Activated T-helper 1 cell treated with anti-CD3 and anti-CD28 coated beads, Interleukin-2, amount 50 U/mL, for 16 hours (primary cell): Measurements from ENCODE around the gene HOXC11.

Experiments
- DNase-seq, 2 donors: peaks; one replicate each; pipeline ENCODE4 v3.0.0-alpha.2; 2020; ENCODE audit warnings: low read depth in 1 of 2, low spot score in 1 of 2

The HOXC11 gene

DNA sequence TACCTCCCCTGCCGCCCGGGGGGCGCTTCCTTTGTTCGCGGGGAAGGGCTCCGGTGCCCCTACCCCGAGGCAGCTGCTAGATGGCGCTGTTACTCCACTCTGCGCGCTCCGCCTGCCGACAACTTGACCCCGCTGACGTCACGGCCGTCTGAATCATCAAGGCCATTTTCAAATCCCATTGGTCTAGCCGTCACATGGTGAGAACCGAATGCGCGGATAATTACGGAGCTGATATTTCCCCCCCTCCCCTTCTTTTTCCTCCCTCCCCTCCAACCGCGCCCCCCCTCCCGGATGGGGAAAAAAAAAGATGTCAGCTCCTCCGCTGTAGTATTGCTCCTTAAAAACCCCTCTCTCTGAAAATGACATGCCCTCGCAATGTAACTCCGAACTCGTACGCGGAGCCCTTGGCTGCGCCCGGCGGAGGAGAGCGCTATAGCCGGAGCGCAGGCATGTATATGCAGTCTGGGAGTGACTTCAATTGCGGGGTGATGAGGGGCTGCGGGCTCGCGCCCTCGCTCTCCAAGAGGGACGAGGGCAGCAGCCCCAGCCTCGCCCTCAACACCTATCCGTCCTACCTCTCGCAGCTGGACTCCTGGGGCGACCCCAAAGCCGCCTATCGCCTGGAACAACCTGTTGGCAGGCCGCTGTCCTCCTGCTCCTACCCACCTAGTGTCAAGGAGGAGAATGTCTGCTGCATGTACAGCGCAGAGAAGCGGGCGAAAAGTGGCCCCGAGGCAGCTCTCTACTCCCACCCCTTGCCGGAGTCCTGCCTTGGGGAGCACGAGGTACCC lies 12.2 kb downstream of the HOXC11 start, which contains the start of gene HOXC10:
Gene HOXC10 (plus strand): TSS at position 246 of the 791 bp plus-strand sequence. CDS start 114 bp downstream, at position 360.
- peak in 1 of 2 donors; percentile 39 for DNase-seq

GRCh38 chr12:53985692-53985993 lies 12.7 kb downstream of the HOXC11 start:
- no peak for DNase-seq

GRCh38 chr12:53985994-53986685 lies 13.2 kb downstream of the HOXC11 start:
- no peak for DNase-seq

DNA sequence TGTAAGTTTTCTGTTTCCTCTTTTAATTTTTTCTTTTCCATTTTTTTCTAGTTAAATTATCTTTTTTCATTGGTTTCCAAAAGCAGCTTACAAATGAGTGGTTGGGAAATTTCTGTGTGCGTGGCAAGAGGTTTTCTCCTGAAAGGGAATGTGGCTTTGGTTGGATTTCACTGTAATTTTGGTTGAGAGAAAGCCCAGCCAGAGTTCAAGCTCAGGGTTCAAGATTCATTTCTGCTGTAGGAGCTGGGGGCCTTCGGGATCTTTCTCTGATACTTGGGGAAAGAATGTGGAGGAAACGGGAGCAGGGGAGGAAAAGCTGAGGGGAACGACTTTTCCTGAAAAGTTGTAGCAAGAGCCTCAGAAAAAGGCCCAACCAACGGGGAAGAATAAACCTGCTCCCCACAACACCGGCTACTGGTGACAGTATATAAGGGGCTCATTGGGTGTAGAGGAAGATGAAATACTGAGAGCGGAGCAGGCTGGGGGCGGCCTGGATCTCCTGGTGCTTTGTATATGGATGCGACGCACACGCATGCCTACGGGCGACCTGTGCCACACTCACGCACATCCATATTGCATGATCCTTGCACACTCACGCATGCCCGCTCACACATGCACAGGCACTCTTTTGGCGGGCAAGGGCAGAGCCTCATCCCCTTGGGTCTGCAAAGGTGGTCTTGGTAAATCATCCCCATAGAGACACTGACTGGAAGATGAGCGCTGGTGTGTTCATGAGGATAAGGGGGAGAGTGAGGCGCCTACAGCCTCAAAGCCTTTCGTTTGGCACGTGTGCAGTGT lies 14.0 kb downstream of the HOXC11 start:
- no peak for DNase-seq

DNA sequence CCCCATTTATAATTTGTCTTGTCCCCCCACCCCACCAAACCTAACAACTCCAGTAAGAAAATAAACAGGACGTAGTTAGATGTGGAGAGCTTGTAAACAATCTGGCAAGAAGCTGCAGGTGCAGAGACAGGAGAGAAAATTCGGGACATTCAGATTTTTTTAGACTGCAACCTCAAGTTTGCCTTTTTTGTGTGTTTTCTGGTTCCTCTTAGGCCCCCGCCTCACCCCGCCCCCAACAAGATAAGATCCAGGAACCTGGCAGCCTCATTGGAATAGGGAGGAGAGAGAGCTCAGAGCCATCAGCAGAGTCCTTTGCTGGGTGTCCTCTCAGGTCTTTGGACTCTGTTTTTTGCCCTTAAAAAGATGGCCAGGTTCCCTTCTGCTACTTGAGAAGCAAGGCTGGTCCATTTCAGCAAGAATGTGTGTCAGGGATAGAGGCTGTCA lies 14.9 kb downstream of the HOXC11 start:
- DNase-seq: no peak

DNA sequence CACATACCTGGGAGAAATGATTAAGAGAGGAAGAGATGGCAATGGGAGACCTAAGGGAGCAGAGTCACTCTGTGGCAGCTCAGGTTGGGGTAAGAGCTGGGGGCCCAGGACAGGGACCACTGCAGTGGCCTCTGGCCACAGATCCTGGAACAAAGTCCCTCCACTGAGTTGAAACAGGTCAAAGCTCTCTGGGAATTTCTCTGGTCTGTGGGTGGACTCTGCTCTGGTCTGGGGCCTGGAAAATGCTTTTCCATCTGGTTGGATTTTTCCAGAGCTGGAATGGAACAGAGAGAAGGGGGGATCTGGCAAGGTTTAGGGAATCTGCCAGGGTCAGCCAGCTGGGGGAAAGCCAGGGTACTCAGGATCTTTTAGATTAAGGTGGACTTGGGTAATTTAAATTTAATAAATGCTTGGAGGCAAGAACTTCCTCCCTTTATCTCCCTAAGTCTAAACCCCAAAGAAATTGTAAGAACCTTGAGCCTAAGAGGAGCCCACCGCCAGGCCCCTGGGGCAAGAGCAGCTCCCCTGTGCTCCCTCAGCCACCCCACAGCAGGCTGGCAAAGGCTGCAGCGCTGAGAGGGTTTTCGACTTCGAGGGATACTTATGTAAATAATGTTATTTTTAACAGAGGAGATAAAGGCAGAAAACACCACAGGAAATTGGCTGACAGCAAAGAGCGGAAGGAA lies 15.8 kb downstream of the HOXC11 start:
- DNase-seq: no peak

- DNase-seq: no peak
Observed at GRCh38 chr12:53989227-53990113, 16.5 kb downstream of the HOXC11 start.

GRCh38 chr12:53990311-53991076 lies 17.6 kb downstream of the HOXC11 start:
- DNase-seq: no peak

GRCh38 chr12:53991077-53991460 lies 18.1 kb downstream of the HOXC11 start:
- DNase-seq: no peak

- no peak for DNase-seq
Observed at GRCh38 chr12:53992377-53992889, 19.5 kb downstream of the HOXC11 start.

DNA sequence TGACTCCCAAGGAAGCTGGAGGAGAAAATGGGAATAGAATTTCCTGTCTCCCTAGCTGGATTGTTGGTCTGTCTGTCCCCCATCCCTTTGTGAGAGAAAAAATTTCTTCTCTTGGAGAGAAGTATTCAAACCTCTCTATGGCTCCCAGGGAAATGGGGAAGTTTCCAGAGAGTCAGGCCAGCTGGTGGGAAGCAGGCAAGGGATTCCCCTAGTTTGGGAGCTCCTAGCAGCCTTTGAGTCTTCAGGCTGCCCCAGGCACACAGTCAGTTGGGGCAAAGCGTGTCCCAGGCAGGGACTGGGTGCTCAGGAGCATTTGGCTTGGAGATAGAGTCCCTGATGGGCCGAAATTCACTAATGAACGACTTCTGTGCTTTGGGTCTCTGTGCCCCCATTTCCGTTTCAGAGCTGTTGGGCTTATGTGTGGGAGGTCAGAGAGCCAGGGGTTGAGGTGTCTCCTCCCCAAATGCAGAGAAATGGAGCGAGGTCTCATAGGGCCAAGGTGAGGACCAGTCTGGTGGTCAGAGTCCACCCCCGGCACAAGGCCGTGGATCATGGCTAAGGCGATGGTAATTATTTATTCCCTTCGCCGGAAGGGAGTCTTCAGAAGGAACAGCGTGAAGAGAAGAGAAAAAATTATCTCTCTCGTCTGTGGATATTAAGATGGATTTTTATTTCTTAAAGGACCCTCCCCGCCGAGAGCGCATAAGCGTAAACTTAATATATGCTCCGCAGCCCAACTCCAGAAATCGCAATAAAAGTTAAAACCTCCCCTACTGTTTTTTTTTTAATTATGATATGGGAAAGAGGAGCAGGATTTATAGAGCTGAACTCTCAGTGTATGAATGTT lies 20.5 kb downstream of the HOXC11 start:
- DNase-seq: no peak

DNA sequence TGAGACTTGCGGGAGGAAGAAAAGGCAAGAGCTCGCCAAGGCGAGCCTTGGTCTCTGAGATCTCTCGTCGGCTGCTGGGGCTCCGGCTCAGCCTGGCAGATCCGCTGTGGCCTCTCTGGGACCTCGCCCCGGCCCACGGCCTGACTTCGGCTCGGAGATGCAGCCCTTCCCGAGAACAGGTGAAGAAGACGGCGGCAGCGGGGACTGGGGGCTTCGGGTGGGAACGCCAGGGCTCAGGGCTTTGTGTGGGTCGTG lies 21.0 kb downstream of the HOXC11 start:
- no peak for DNase-seq

DNA sequence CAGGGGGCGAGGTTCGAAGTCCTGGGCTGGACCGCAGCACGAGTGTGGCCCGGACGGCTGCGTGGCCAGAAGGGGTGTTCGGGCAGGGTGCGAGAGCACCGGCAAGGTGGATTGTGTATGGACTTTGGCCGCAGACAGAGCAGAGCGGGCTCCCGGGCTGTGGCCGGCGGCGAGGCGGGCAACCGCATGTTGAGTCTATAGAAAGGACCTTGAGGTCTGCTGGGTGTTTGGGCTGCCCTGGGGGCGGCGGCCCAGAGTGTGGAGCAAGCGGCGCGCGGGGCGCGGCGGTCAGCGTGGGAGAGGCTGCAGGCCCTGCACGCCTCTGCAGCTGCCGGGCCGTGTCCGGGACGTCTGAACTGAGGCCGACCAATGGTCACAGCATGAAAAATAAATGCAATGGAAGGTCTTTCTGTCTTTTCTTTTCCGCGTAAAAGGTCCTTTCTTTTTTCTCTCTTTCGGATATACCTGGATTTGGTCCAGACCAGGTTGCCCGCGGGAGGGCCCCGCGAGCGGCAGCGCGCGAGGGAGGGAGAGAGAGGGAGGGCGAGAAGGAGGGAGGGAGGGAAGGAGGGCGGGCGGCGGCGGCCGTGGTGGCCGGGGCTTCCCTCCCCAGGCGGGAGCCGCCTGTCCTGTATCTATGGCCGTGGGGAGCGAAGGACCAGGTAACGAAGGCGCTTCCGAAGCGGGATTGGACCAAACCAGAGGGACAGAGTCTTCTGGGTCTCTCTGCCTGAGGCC lies 21.5 kb downstream of the HOXC11 start:
- no peak for DNase-seq

DNA sequence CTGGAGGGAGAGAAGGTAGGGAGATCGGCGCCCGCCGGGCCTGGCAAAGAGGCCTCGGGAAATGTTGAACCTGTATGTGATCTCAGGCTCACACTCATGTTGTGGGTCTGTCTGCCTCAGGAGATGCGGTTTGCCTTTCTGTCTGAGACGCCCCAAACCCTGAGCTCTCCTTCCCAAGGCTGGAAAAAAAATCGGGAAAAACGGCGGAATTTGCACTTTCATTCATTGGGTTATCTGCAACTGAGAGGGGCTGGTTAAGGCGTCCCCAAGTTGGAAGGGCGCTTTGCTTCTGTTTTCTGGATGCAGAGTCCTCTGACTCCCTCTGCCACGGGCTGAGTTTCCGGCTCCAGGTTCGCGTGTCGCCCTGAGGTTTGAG lies 22.1 kb downstream of the HOXC11 start:
- DNase-seq: no peak

DNA sequence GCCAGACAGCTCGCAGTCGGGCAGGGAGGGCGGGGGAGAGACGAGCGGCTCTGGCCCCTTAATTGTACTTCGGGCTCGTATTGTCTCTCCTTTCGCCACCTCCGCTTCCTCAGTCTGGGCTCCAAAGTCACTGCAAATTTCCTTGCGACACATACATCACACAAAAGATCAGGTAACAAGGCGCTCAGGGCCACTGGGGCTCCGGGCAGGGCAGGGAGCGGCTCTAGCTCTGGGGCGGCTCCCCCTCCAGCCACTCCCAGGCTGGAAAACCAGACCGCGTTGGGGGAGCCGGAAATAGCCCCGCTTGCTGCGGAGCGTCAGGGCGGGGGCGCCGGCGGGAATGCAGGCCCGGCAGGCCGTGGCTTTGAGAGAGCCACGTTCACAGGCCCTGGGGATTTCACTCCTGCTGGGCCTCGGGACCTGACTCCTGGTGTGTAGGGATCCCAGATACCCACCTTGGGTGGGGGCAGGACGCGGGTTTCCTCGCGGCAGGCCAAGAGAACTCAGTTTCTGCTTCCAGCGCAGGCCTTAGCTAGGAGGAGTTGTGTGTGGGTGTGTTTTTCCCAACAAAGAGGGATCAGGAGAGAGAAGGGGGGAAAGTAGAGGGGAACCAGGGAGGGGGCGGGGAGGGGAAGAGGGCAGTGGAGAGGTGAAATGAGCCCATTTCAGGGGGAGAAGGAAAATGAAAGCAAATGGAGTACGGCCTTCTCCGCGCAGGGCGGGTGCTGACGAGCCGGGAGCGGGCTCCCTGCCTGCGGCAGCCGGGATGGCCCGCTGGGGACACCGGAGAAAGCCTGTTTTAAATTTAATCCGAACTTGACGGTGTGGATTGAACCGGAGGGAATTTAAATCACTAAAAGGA lies 22.7 kb downstream of the HOXC11 start:
- no peak for DNase-seq

- DNase-seq: no peak
Observed at GRCh38 chr12:53996240-53997203, 23.6 kb downstream of the HOXC11 start.
